Dermis microvascular lymphatic vessel endothelial cell (primary cell): Measurements from ENCODE around the gene CRLF1. TPM values are rescaled to one million over a fixed set of nuclear protein-coding genes. Genes with fewer than 3 reads are reported as not detected.
A peak's percentile ranks its signal among the peaks of the same experiment; 100 is the strongest.

Experiments used
- DNase-seq, 2 donors: peaks; one replicate each; pipeline versions ENCODE4 v3.0.0 to v3.0.0-alpha.2; 2010; ENCODE audit warnings: low read depth in 2 of 2
- total RNA-seq: library from RNA; depleted of rRNA; stranded (reverse); fragments of >200 nt; gene quantifications from 2 replicates; pipeline ENCODE4 v1.2.1, GENCODE V29; 2014

Gene CRLF1, protein sequence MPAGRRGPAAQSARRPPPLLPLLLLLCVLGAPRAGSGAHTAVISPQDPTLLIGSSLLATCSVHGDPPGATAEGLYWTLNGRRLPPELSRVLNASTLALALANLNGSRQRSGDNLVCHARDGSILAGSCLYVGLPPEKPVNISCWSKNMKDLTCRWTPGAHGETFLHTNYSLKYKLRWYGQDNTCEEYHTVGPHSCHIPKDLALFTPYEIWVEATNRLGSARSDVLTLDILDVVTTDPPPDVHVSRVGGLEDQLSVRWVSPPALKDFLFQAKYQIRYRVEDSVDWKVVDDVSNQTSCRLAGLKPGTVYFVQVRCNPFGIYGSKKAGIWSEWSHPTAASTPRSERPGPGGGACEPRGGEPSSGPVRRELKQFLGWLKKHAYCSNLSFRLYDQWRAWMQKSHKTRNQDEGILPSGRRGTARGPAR
- 0.13 TPM in 1 of 2 replicates, not detected in the other for total RNA-seq

- DNase-seq = no peak
Measured at GRCh38 chr19:18606281-18607225, at the start of gene CRLF1. Gene CRLF1 (minus strand): TSS chr19:18606799. CDS start chr19:18606656, 143 bp downstream.

DNA sequence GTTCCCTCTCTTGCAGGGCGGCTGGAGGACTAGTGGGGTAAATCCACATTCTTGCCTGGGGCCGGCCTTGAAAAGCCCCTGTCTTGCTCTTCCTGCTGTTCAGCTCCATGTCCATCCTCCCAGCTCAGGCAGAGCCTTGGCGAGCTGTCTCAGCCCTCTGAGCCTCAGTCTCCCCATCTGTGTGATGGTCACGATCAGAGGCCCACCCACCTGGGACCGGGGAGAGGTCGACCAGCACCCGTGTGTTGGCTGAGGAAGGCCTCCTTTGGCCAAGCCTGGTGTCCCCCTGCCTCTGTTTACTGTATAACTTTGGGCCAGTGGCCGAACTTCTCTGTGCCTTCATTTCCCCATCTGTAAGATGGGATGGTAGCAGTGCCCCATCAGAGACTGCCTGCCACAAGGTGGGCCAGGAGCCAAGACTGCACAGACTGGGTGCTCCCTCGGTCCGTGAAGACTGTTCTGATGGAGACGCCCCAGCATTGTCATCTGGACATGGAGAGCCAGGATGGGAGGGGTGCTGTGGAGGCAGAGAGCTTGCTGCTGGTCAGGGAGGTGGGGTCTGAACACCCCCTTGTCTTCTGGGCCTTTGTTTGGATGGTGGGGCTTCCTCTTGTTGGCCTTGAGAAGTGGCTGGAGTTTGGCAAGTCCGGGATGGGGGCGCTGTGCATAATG, 48.7 kb upstream of the CRLF1 start:
- no peak for DNase-seq

- no peak for DNase-seq
Measured at GRCh38 chr19:18654469-18654868, 47.9 kb upstream of the CRLF1 start.

GRCh38 chr19:18653853-18654252, 47.3 kb upstream of the CRLF1 start:
- DNase-seq = no peak

GRCh38 chr19:18651733-18652132, 45.1 kb upstream of the CRLF1 start:
- no peak for DNase-seq

GRCh38 chr19:18651300-18651699, 44.7 kb upstream of the CRLF1 start:
- no peak for DNase-seq

- peak; percentile 60 to 84 for DNase-seq
Measured at GRCh38 chr19:18650468-18651041, 44.0 kb upstream of the CRLF1 start.

- peak in 1 of 2 donors; percentile 54 for DNase-seq
Measured at GRCh38 chr19:18650021-18650390, 43.4 kb upstream of the CRLF1 start.

DNA sequence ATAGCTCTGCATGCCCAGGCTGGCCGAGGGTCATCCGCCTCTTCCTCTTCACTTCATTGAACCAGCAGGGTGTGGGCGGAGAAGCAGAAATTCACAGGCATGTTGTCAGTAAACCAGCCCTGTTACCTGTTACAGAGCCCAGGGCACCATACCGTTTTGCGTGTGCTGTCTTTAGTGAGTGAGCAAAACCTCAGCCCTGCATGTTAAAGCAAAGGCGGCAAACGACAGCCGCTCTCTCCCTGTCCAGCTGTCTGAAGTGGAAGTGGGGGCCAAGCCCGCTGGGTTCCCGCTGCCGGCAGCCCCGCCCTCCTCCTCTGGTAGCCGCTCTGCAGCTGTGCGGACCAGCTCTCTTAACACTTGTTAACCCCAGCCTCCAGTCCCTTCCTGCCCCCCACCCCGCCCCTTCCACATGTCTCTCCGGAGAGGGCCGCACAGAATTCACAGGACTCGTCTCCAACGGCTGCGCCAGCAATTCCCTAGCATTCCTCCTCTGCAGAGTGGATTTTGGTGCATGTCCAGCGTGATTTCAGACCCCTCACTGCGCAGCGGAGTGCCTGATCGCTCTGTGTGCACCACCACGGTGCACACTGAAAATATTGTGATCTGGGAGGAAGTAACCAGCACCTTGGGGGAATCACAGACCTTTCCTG, 42.9 kb upstream of the CRLF1 start:
- peak in 1 of 2 donors; percentile 55 for DNase-seq

GRCh38 chr19:18648973-18649315, 42.3 kb upstream of the CRLF1 start:
- no peak for DNase-seq

GRCh38 chr19:18647807-18648206, 41.2 kb upstream of the CRLF1 start:
- DNase-seq = no peak

DNA sequence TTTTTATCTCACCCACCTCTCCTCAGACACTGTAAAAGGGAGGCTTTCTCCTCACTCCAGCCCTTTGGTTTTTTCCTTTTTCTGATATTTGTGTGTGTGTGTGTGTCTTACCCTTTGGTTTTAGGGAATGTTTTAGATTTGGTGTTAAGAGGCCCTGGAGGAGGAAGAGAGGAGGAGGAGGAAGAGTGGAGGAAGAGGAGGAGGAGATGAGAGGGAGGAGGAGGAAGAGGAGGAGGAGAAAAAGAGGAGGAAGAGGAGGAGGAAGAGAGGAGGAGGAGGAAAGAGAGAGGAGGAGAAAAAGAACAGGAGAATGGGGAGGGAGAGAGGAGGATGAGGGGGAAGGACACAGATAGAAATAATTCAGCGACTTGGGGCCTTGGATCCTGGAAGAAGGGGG, 40.8 kb upstream of the CRLF1 start:
- no peak for DNase-seq

DNA sequence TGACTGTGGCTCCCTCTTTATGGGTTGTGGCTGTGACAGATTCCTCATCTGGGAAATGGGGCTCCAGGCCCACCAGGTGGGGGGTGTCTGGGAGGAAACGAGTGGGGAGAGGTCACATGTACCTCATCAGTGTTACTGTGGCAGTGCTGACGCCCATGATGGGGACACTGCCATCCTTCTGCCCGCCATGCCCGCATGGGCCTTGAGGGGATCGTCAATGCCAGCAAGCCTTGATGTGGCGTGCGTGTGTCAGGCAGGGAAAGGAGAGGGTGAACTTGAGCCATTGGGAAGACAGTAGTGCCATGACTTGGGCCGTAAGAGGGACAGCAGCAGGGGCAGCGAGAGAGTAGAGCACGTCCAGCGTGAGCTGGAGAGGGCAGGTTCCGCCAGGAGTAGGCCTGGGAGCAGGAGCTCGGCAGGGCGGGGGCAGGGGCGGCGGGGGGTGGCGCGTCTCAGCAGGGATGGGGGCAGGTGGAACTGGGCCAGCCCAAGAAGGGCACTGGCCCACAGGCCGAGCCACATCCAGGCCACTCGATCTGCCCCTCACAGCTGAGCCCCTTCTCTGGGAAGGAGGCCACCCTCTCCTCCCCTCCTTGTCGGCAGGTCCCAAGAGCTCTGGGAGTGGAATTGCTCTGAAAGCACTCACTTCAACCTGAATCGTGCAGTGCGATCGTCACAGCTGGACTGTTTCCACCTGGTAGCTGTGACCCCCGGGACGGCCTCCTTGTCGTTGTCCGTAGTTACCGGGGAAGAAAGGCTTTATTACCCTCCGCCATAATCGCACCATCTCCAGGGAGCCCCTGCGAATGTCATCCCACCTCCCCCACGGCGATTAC, 40.2 kb upstream of the CRLF1 start:
- DNase-seq = no peak

GRCh38 chr19:18645035-18645511, 38.5 kb upstream of the CRLF1 start:
- DNase-seq = no peak

DNA sequence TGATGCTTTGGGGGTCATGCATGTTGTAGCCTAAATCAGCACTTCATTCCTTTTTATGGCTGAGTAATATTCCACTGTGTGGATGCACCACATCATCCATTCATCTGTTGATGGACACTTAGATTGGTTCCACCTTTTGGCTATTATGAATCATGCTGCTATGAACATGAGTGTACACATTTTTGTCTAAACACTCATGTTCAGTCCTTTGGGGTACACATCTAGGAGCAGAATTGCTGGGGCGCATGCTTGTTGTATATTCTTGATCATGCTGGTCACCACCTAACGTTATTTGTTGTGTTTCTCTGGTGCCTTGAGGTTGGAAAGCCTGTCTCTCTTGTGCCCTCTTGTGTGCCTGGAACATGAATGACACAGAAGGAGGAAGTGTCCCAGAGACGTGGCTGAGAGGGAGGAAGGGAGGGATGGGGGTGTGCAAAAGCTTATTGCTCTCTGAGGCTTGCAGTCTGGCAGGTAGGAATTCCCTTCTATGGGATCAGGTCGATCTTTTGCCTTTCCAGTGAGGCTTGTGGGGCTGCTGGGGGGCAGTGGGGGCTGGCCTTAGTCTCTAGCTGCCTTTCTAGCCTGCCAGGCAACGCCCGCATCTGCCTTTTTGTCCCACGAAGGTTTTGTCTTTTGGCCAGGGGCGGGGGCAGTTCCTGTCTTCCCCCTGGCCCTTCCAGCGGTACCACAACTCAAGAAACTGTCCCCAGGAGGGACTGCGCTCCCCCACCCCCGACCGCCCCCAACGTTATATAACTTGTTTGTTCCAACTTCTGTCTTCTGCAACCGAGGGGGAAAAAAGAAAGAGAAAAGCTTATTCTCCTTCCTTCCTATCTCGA, 37.8 kb upstream of the CRLF1 start:
- DNase-seq = no peak

DNA sequence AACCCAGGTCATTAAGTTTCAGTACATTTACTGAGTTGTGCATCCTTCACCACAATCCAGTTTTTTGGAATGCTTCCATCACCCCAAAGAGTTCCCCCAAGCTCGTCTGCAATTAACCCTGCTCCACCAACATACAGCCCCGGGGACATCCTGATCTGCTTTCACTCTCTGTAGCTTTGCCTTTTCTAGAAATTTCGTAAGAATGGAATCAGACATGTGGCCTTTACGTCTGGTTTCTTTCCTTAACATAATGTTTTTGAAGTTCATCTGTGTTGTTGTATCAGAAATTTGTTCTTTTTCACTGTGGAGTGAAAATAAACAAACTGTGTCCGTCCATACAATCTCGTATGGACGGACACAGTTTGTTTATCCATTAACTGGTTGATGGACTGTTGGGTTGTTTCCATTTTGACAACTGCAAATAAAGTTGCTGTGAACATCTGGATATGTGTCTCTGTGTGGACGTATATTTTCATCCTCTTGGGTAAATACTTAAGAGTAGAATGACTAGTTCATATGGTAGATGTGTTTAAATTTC, 33.2 kb upstream of the CRLF1 start:
- no peak for DNase-seq

- no peak for DNase-seq
Measured at GRCh38 chr19:18637673-18638630, 31.4 kb upstream of the CRLF1 start.
